Muscle of leg (tissue), 11 donors: ENCODE measurements around the gene MAN2C1. TPM values are rescaled to one million over a fixed set of nuclear protein-coding genes. Genes with fewer than 3 reads are reported as not detected.
A peak's percentile ranks its signal among the peaks of the same experiment; 100 is the strongest.
"Not testable (repeated sequence)": the region's sequence is repeated elsewhere in the genome, so short reads cannot be mapped to it uniquely, and the experiment has no call there.

ENCODE experiments used
- DNase-seq: peaks from one replicate; pipeline ENCODE4 v3.0.0; 2013
- H3K27ac ChIP-seq: one replicate; pipeline ENCODE4 v1.5.1; 2013; ENCODE audit warnings: mild to moderate bottlenecking, low read length, control low read depth
- H3K27me3 ChIP-seq: one replicate; pipeline ENCODE4 v1.6.1; 2013; ENCODE audit warnings: low read length; ENCODE audit not compliant: control insufficient read depth, insufficient read depth
- H3K36me3 ChIP-seq: one replicate; pipeline ENCODE4 v1.6.1; 2013; ENCODE audit warnings: low read length; ENCODE audit not compliant: control insufficient read depth, insufficient read depth
- H3K4me1 ChIP-seq: one replicate; pipeline ENCODE4 v1.6.1; 2013; ENCODE audit warnings: low read length; ENCODE audit not compliant: control insufficient read depth, insufficient read depth
- H3K4me3 ChIP-seq: one replicate; pipeline ENCODE4 v1.5.1; 2013; ENCODE audit warnings: low read length, control low read depth
- H3K9me3 ChIP-seq: replicated peaks from 2 replicates; pipeline ENCODE4 v1.6.1; 2013; ENCODE audit warnings: low read depth, low read length; ENCODE audit not compliant: control insufficient read depth
- WGBS: methylation state at CpG from one replicate; pipeline ENCODE4 v1.1.5; 2013; ENCODE audit warnings: missing lambda C conversion rate; ENCODE audit not compliant: insufficient coverage; 5-methylcytosine and 5-hydroxymethylcytosine counted together
- polyA plus RNA-seq, 8 donors: library from polyadenylated mRNA; unstranded; fragments of 120-200 nt; gene quantifications; one replicate each; pipeline versions ENCODE4 v1.2.1 to v1.2.3, GENCODE V29; 2013; ENCODE audit warnings: inconsistent platforms in 1 of 8, low replicate concordance in 1 of 8; ENCODE audit not compliant: insufficient read length in 8 of 8, insufficient read depth in 1 of 8
- total RNA-seq: library from RNA; stranded (reverse); fragments of 120-200 nt; gene quantifications from one replicate; pipeline ENCODE4 v1.2.4, GENCODE V29; 2013

MAN2C1 gene
- total and polyA plus RNA-seq, 9 donors = 63.9 to 149 (median 105) TPM

- H3K9me3 ChIP-seq = no peaks in the 10 kb centered on the region
- H3K27ac ChIP-seq = no peak overlapping the region
- no CpG with 5 or more reads among the region's 4 CpGs for WGBS
- no peaks in the 10 kb centered on the region for H3K27me3 ChIP-seq
- H3K36me3 ChIP-seq = peaks cover 56% of the 10 kb centered on the region
- DNase-seq = no peak
- no peaks in the 10 kb centered on the region for H3K4me1 ChIP-seq
- H3K4me3 ChIP-seq = no peak overlapping the region
These were observed 13.0 kb downstream of the MAN2C1 start for GRCh38 chr15:75355369-75355768.

GRCh38 chr15:75354454-75354853 is 14.0 kb downstream of the MAN2C1 start:
- H3K4me1 ChIP-seq = no peaks in the 10 kb centered on the region
- no peak overlapping the region for H3K4me3 ChIP-seq
- H3K27me3 ChIP-seq = peaks cover 5% of the 10 kb centered on the region
- no peak overlapping the region for H3K27ac ChIP-seq
- H3K36me3 ChIP-seq = peaks cover 49% of the 10 kb centered on the region
- H3K9me3 ChIP-seq = no peaks in the 10 kb centered on the region
- DNase-seq = no peak
- 96% methylated on average over 4 of the region's 7 CpGs for WGBS

- H3K9me3 ChIP-seq = no peaks in the 10 kb centered on the region
- no peak overlapping the region for H3K4me3 ChIP-seq
- H3K27ac ChIP-seq = no peak overlapping the region
- peaks cover 13% of the 10 kb centered on the region for H3K27me3 ChIP-seq
- DNase-seq = no peak
- WGBS = 95% methylated on average over 6 of the region's 7 CpGs
- peaks cover 40% of the 10 kb centered on the region for H3K36me3 ChIP-seq
- H3K4me1 ChIP-seq = peaks cover 5% of the 10 kb centered on the region
These were observed 14.8 kb downstream of the MAN2C1 start for GRCh38 chr15:75353604-75354003.

GRCh38 chr15:75352186-75353080 is 16.0 kb downstream of the MAN2C1 start:
- H3K4me3 ChIP-seq = no peak overlapping the region
- H3K27me3 ChIP-seq = peaks cover 23% of the 10 kb centered on the region
- 88% methylated on average over 10 of the region's 16 CpGs for WGBS
- no peak overlapping the region for H3K27ac ChIP-seq
- no peak for DNase-seq
- H3K4me1 ChIP-seq = peaks cover 14% of the 10 kb centered on the region
- no peaks in the 10 kb centered on the region for H3K9me3 ChIP-seq
- H3K36me3 ChIP-seq = peaks cover 32% of the 10 kb centered on the region

GRCh38 chr15:75350601-75351361 is 17.6 kb downstream of the MAN2C1 start:
- no peak overlapping the region for H3K27ac ChIP-seq

GRCh38 chr15:75349851-75350588 is 18.4 kb downstream of the MAN2C1 start:
- Histone ChIP-seq H3K4me1 (peaks cover 21% of the 10 kb centered on the region), H3K27ac (no peak overlapping the region), H3K36me3 (peaks cover 12% of the 10 kb centered on the region), H3K4me3 (no peak overlapping the region), H3K27me3 (peaks cover 36% of the 10 kb centered on the region), H3K9me3 (no peaks in the 10 kb centered on the region)
- 74% methylated on average over 7 of the region's 9 CpGs for WGBS
- no peak for DNase-seq

More at GRCh38 chr15:75350601-75351361, 17.6 kb downstream of the MAN2C1 start:
- DNase-seq = no peak
- H3K27me3 ChIP-seq = peaks cover 36% of the 10 kb centered on the region
- H3K9me3 ChIP-seq = no peaks in the 10 kb centered on the region
- H3K4me3 ChIP-seq = no peak overlapping the region
- peaks cover 21% of the 10 kb centered on the region for H3K4me1 ChIP-seq
- H3K36me3 ChIP-seq = peaks cover 19% of the 10 kb centered on the region
- 43% methylated on average over 3 of the region's 7 CpGs for WGBS

GRCh38 chr15:75349351-75349669 is 19.1 kb downstream of the MAN2C1 start:
- H3K4me3 ChIP-seq, H3K9me3 ChIP-seq, DNase-seq, H3K27ac ChIP-seq, H3K36me3 ChIP-seq: not testable (repeated sequence)
- Histone ChIP-seq H3K4me1 (peaks cover 21% of the 10 kb centered on the region), H3K27me3 (peaks cover 36% of the 10 kb centered on the region)
- WGBS = 86% methylated on average over 8 of the region's 8 CpGs

- peaks cover 24% of the 10 kb centered on the region for H3K4me1 ChIP-seq
- peaks cover 2% of the 10 kb centered on the region for H3K36me3 ChIP-seq
- no peaks in the 10 kb centered on the region for H3K9me3 ChIP-seq
- no peak for DNase-seq
- peak overlapping the region; percentile 65 for H3K4me3 ChIP-seq
- WGBS = 23% methylated on average over 46 of the region's 46 CpGs
- peak overlapping the region; percentile 3 for H3K27ac ChIP-seq
- peaks cover 36% of the 10 kb centered on the region for H3K27me3 ChIP-seq
These were observed 19.7 kb downstream of the MAN2C1 start for GRCh38 chr15:75348562-75349350.

- H3K4me1 ChIP-seq = peaks cover 24% of the 10 kb centered on the region
- peak overlapping the region; percentile 3 for H3K27ac ChIP-seq
- WGBS = 1% methylated on average over 41 of the region's 45 CpGs
- no peak for DNase-seq
- peaks cover 36% of the 10 kb centered on the region for H3K27me3 ChIP-seq
- H3K4me3 ChIP-seq = peak overlapping the region; percentile 65
- H3K9me3 ChIP-seq = no peaks in the 10 kb centered on the region
- H3K36me3 ChIP-seq = no peaks in the 10 kb centered on the region
These were observed 20.3 kb downstream of the MAN2C1 start for GRCh38 chr15:75348034-75348561.
